Subcutaneous abdominal adipose tissue (tissue), 5 donors: ENCODE results near the gene KCNMA1.

Source experiments
- H3K27ac ChIP-seq: one replicate; pipeline ENCODE4 v1.7.0; 2013; ENCODE audit warnings: low read depth, mild to moderate bottlenecking, inconsistent platforms, low read length, moderate library complexity
- H3K27me3 ChIP-seq, 5 donors: one replicate each; pipeline ENCODE4 v1.7.0; 2013; ENCODE audit warnings: low read length in 5 of 5, inconsistent platforms in 1 of 5; ENCODE audit not compliant: control insufficient read depth in 5 of 5, insufficient read depth in 4 of 5
- H3K36me3 ChIP-seq, 5 donors: one replicate each; pipeline ENCODE4 v1.7.0; 2013; ENCODE audit warnings: low read length in 5 of 5; ENCODE audit not compliant: control insufficient read depth in 5 of 5, insufficient read depth in 5 of 5
- H3K4me1 ChIP-seq, 5 donors: one replicate each; pipeline ENCODE4 v1.7.0; 2013; ENCODE audit warnings: low read length in 5 of 5, mild to moderate bottlenecking in 3 of 5, moderate library complexity in 1 of 5; ENCODE audit not compliant: control insufficient read depth in 5 of 5, insufficient read depth in 5 of 5
- H3K4me3 ChIP-seq, 5 donors: one replicate each; pipeline ENCODE4 v1.7.0; 2013; ENCODE audit warnings: low read length in 5 of 5, low read depth in 1 of 5
- H3K9ac ChIP-seq, 5 donors: one replicate each; pipeline ENCODE4 v1.7.0; 2013; ENCODE audit warnings: low read length in 5 of 5, mild to moderate bottlenecking in 4 of 5, moderate library complexity in 3 of 5
- H3K9me3 ChIP-seq, 5 donors: one replicate each; pipeline ENCODE4 v1.7.0; 2013; ENCODE audit warnings: low read length in 5 of 5; ENCODE audit not compliant: control insufficient read depth in 5 of 5
- donor health status: healthy.
- donor health status: healthy.
- donor health status: healthy.
- donor health status: healthy.
- donor health status: healthy.

Gene KCNMA1

DNA sequence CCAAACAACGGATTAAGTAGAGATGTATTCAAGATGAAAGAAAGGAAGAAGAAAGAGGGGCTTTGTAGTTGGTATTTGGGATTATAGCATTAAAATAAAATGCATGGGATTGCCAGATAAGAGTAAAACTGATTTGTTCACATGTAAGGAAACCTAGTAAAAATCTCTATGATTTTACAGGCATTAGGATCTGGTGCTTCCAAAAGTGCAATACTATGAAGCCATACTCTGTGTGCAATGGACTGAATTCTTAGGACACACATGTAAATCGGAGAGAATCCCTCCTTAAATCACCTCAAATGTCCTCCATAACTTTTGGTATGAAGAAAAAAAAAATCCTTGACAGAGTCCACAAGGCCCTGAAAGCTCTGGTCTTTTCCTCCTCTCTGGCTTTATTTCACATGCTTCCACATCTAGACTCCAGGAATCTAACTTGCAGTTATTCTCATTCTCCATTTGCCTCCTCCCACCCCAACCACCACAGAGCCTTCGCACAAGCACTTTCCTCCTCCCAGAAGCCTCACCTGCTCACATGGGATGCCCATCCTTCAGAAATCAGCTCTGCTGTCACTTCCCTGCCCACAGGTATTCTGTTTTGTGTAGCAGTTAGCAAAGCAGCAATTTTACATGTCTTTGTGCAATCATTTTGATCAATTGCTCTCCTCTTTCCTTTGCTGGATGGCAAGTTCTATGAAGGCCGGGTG, 378.3 kb downstream of the KCNMA1 start:
- H3K27ac ChIP-seq, result no peak overlapping the region
- H3K27me3 ChIP-seq, result peaks cover 0 to 6% (median 0%) of the 10 kb centered on the region in 5 donors

DNA sequence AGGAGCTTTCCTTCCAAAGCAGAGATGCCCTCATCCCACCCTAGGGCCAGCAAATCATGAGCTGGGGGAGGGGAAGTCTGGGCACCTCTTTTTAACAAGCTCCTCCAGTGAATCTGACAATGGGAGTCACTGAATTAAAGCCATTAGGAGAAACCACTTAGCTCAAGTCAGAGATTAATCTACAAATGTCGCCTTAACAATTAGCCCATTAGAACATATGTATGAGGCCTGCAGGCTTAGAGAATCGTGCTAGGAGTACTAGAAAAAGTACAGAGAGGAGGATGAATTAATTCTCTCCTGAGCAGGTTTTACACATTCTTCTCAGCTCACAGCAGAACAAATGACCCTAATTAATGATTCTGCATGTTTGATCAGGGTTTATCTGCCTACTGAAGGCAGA, 381.3 kb downstream of the KCNMA1 start:
- H3K4me3 ChIP-seq, result no peak overlapping the region
- H3K27me3 ChIP-seq, result no peaks in the 10 kb centered on the region
- H3K36me3 ChIP-seq, result no peaks in the 10 kb centered on the region
- no peak overlapping the region for H3K27ac ChIP-seq
- H3K9ac ChIP-seq, result no peak overlapping the region
- no peaks in the 10 kb centered on the region for H3K4me1 ChIP-seq
- H3K9me3 ChIP-seq, result no peaks in the 10 kb centered on the region

More for the DNA sequence above, 378.3 kb downstream of the KCNMA1 start:
- H3K36me3 ChIP-seq, result no peaks in the 10 kb centered on the region
- H3K4me1 ChIP-seq, result no peaks in the 10 kb centered on the region
- H3K4me3 ChIP-seq, result no peak overlapping the region
- H3K9me3 ChIP-seq, result no peaks in the 10 kb centered on the region
- H3K9ac ChIP-seq, result no peak overlapping the region

DNA sequence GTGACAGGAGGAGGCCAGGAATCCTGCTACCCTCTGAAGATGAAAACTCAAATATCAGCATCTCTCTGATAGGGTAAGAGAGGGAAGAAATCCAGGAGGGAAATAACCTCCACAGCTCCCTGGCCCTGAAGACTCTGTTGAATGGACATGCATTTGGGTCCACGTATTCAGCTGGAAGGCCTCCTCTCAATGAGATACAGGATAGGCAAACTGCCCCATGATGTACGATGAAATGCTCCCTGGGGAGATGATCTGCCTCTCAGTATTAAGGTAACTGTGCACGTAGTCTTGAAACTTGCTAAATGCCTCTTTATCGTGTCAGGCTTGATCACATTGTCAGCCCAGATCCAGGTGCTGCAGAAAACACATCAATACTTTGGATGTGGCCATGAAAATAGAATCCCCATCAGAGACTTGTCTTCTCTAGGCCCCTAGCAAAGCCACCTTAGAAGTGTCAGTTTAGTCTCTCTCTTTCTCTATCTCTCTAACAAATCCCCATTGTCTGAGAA, 384.0 kb downstream of the KCNMA1 start:
- H3K27ac ChIP-seq, result no peak overlapping the region
- H3K9ac ChIP-seq, result no peak overlapping the region
- no peaks in the 10 kb centered on the region for H3K9me3 ChIP-seq
- no peaks in the 10 kb centered on the region for H3K4me1 ChIP-seq
- H3K27me3 ChIP-seq, result no peaks in the 10 kb centered on the region
- H3K4me3 ChIP-seq, result no peak overlapping the region
- no peaks in the 10 kb centered on the region for H3K36me3 ChIP-seq

DNA sequence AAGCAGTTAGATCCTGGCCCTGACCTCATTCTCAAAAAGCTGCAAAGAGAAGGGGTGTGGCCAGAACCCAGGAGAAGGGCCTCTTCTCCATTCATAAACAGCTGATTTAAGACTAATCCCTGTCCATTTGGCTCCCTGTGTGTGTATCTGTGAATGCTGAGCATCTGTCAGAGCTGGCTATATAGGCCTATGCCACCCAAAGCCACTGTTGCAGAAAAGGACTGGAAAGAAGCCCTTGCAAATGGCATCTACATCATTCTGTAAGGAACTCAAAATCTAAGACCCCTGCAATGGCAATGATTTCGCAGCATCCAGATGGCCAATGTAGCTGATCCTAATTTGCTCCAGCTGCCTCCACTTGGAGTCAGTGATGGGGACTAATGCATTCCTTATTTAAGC, 384.5 kb downstream of the KCNMA1 start:
- no peak overlapping the region for H3K4me3 ChIP-seq
- H3K9ac ChIP-seq, result no peak overlapping the region
- no peaks in the 10 kb centered on the region for H3K36me3 ChIP-seq
- no peaks in the 10 kb centered on the region for H3K4me1 ChIP-seq
- H3K27ac ChIP-seq, result no peak overlapping the region
- no peaks in the 10 kb centered on the region for H3K9me3 ChIP-seq
- no peaks in the 10 kb centered on the region for H3K27me3 ChIP-seq

DNA sequence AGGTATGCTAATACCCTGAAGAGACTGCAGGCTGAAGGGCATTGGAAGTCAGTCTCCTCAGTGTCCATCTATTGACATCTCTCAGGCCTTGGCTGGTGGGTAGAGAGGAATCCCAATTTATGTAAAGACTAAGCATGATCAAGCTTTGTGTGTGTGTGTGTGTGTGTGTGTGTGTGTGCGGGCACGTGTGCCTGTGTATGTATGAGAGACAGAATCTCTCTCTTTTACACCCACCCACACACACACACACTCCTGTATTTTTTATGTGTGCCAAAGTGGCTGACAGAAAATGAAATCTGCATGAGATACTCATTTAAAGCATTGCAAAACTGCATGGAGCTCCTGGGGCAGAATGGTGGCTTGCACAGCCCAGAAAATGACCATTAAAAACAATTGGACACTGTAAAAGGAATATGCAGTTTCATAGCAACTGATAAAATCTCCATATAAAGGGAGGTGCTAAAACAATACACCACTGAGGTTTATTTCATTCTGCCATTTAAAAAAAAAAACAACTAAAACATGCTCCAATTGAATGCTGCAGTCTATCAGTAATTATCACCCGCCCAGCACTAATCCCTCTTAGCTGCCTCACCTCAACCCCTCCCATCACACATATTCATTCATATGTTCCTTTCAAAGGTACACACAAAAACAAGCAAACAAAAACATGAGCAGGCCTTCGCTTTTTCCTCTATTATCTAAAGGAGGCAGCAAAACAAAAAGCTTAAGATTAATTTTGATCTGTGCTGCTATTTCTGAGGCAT, 385.0 kb downstream of the KCNMA1 start:
- H3K27ac ChIP-seq, result no peak overlapping the region
- H3K27me3 ChIP-seq, result no peaks in the 10 kb centered on the region
- H3K9ac ChIP-seq, result no peak overlapping the region
- H3K36me3 ChIP-seq, result no peaks in the 10 kb centered on the region
- H3K4me1 ChIP-seq, result peaks cover 0 to under 1% (median 0%) of the 10 kb centered on the region in 5 donors
- no peak overlapping the region for H3K4me3 ChIP-seq
- H3K9me3 ChIP-seq, result no peaks in the 10 kb centered on the region

DNA sequence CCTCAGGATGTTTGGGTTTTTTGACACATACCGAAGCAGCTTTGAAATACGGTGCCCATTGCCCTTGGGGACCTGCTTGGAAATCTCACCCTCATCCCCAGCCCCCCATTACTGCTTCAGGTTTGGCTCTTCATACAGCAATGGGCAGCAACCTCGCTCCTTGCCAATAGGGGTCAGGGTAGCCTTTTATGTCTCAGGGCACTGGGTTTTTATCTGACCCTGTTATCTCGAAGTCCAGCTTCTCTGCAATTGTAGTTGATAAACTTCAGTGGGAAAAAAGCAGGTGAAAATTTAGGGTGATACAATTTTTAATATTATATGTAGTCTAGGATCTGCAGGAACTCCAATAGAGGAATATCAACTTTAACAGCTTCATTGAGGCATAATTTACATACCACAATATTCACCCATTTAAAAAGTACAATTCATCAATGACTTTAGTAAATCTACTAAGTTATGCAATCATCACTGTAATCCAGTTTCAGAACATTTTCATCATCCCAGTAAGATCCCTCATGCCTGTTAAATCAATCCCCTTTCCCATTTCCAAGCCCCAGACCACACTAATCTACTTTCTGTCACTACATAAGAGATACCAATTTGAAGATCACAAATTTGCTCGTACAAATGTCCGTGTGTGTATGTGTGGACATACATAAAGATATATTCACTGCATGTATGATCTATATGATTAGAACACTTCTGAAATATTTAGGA, 386.2 kb downstream of the KCNMA1 start:
- Histone ChIP-seq H3K4me3 (no peak overlapping the region), H3K9ac (no peak overlapping the region), H3K27me3 (no peaks in the 10 kb centered on the region), H3K9me3 (no peaks in the 10 kb centered on the region), H3K27ac (no peak overlapping the region), H3K36me3 (no peaks in the 10 kb centered on the region), H3K4me1 (peaks cover 0 to 12% (median 8%) of the 10 kb centered on the region in 5 donors)

DNA sequence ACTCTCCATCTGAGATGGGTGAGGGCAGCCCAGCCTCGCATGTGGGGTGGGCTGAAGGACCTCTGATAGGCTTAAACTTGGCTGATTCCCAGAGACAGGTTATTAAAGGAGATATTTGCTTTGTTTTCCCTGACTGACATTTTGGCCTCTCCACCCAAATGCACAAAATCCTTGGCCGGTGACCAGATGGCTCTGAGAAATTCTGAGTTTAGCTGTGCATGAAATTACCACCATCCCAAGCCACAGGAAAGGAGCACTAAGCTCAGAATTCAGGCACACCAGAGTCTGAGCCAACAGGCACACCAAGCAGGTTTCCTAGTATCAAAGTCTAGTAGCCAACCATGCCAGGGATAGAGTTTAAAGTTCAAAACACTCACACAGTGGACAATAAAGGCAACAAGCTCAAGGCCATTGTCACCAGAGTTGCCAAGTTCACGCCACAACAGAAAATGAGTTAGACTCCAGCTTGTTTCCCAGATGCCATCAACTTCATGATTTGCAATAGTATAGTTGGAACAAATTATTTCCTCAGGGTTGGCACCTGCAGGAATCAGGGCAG, 387.6 kb downstream of the KCNMA1 start:
- H3K4me3 ChIP-seq, result no peak overlapping the region
- H3K36me3 ChIP-seq, result no peaks in the 10 kb centered on the region
- H3K9ac ChIP-seq, result no peak overlapping the region
- no peaks in the 10 kb centered on the region for H3K27me3 ChIP-seq
- no peaks in the 10 kb centered on the region for H3K9me3 ChIP-seq
- H3K27ac ChIP-seq, result no peak overlapping the region
- H3K4me1 ChIP-seq, result peaks cover 0 to 17% (median 8%) of the 10 kb centered on the region in 5 donors

DNA sequence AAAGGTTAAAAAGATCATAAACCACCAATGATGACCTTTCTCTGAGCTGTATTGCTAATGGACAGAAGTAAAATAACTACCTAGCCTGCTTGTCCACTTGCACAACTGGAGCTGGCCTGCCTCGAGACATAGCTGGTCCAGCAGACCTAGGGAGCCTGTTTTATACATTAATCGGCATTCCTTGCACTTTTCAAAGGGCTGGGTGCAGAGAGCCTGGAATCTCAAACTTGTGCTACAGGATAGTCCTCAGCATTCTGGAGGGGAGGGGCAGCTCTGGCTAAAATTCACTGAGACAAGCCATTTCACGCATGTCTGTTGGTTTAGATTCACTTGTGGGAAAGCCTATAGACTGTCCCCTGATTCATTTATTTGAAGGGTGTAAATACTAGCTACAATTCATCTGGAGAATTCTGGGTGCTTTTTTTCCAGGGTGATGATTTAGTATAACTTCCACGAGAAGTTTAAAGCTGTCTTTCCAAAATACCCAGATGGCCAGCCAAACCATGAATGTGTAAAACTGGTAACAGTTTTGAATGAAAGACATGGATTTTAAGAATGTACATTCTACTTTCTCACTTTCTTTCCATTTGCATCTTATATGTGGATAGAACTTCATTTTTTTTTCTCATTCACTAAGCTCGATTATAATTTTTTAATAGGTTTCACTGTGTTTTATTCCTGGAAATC, 389.4 kb downstream of the KCNMA1 start:
- Histone ChIP-seq H3K36me3 (no peaks in the 10 kb centered on the region), H3K9me3 (no peaks in the 10 kb centered on the region), H3K27ac (no peak overlapping the region), H3K27me3 (no peaks in the 10 kb centered on the region), H3K4me1 (peaks cover 0 to 17% (median 8%) of the 10 kb centered on the region in 5 donors), H3K4me3 (no peak overlapping the region), H3K9ac (no peak overlapping the region)

DNA sequence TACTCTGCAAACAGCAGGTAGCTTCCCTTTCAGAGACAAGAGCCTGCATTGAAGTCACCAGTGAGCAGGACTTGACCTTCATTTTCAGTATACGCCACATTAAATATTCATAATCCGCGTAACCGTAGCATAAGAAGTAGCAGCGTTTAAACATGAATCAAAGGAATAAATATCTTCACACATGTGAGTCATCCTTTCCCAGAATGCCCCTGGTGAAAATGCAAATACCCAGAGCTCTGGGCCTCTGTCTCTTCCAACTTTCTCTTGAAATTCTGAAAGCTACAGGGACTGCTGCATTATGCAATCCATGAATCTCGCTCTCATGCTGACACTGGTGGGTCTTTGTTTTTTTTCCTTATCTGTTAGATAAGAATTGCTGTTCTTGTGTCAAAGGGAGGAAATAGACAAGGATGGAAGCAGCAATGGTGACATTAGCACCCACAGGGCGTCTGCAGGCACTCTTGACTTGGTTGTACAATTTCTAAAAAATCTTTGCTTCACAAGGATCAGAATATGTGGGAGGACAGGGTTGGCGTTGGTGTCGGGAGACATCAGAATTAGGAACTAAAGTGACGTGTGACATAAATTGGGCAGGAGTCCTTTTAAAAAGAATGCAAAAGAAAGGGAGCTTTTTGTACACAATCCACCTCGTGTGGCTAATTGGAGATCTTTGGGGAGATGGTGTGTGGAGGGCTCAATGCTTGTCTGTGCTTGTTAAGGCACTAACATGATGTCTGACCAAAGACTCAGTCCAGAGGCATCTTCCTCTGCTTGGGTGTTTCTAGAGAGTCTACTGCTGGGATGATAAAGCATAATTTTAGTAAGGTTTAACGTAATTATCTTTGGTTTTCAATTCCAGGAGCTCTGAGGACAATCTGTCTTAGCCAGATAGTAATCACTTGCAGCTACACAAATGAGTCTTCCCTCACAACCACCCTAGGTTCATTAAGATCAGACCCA, 390.3 kb downstream of the KCNMA1 start:
- Histone ChIP-seq H3K27ac (no peak overlapping the region), H3K4me1 (peaks cover 0 to 17% (median 8%) of the 10 kb centered on the region in 5 donors), H3K36me3 (no peaks in the 10 kb centered on the region), H3K9me3 (no peaks in the 10 kb centered on the region), H3K9ac (no peak overlapping the region), H3K27me3 (no peaks in the 10 kb centered on the region), H3K4me3 (no peak overlapping the region)
